Endothelial cell of umbilical vein (primary cell): Measurements from ENCODE around the gene MTG1.

ENCODE experiments used
- CTCF ChIP-seq, 2 donors: IDR thresholded peaks; 1 replicate in 1 of 2; 2 replicates in 1 of 2; pipeline ENCODE4 v1.5.1; 2011; ENCODE audit warnings: low read length in 2 of 2, mild to moderate bottlenecking in 2 of 2, moderate library complexity in 2 of 2, control low read depth in 1 of 2, inconsistent platforms in 1 of 2, low read depth in 1 of 2; ENCODE audit not compliant: insufficient read depth in 1 of 2; ENCODE audit errors: extremely low read depth in 1 of 2
- EZH2 ChIP-seq: IDR thresholded peaks from 2 replicates; pipeline ENCODE4 v1.6.1; 2012; ENCODE audit warnings: borderline replicate concordance, low read depth, mild to moderate bottlenecking, moderate library complexity, low read length, inconsistent platforms; ENCODE audit not compliant: severe bottlenecking
- MAX ChIP-seq: IDR thresholded peaks from 2 replicates; pipeline ENCODE4 v1.6.1; 2011; ENCODE audit not compliant: insufficient read depth, insufficient read length
- POLR2A ChIP-seq: IDR thresholded peaks from 2 replicates; pipeline ENCODE4 v1.6.1; 2012; ENCODE audit warnings: low read depth, mild to moderate bottlenecking, control low read depth, low read length
- POLR2AphosphoS5 ChIP-seq: IDR thresholded peaks from 2 replicates; pipeline ENCODE4 v1.6.1; 2012; ENCODE audit warnings: low read depth, mild to moderate bottlenecking, control low read depth, low read length, moderate library complexity; ENCODE audit not compliant: insufficient read depth

GRCh38 chr10:133466683-133467275, 72.8 kb downstream of the MTG1 start:
- TF ChIP-seq CTCF (IDR thresholded peaks at IDR 0.05; ENCODE audit: extremely low read depth in 1 of 2, insufficient read depth in 1 of 2, low read depth in 1 of 2, low read length in 2 of 2) (no peak), POLR2A (no peak), EZH2 (no peak), POLR2AphosphoS5 (no peak), MAX (no peak)
